ENCODE measurements around the gene TPSD1. TPM values are rescaled to one million over a fixed set of nuclear protein-coding genes. Genes with fewer than 3 reads are reported as not detected.
"Not testable (repeated sequence)": the region's sequence is repeated elsewhere in the genome, so short reads cannot be mapped to it uniquely, and the experiment has no call there.

The TPSD1 gene
- polyA plus RNA-seq, 3 donors: not detected

DNA sequence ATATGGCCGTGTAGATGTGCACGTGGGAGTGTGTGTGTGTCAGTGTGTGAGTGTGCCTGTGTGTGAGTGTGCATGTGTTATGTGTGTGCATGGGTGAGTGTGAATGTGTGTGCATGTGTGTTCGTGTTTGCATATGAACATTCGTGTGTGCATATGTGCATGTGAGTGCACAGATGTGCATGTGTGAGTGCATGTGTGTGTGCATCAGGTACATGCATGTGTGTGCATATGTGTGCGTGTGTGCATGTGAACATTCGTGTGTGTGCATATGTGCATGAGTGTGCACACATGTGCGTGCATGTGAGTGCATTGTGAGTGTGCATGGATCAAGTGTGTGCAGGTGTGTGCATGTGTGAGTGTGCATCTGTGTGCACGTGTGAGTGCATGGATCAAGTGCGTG, 17.9 kb upstream of the TPSD1 start:
- Histone ChIP-seq H3K36me3 (replicated peaks in 1 of 2; ENCODE audit: control insufficient read depth in 1 of 2, insufficient read depth in 2 of 2, low read length in 2 of 2) (no peaks in the 10 kb centered on the region), H3K4me1 (ENCODE audit: control insufficient read depth in 1 of 2, insufficient read depth in 2 of 2, low read length in 2 of 2) (no peaks in the 10 kb centered on the region), H3K4me3 (replicated peaks in 1 of 3; ENCODE audit: low read depth in 2 of 3, low read length in 3 of 3) (no peak overlapping the region), H4K20me1 (ENCODE audit: insufficient read depth, low read length) (no peaks in the 10 kb centered on the region), H3K9ac (ENCODE audit: insufficient read depth, low read length, poor library complexity, severe bottlenecking) (no peak overlapping the region), H3K27me3 (ENCODE audit: control insufficient read depth in 2 of 2, insufficient read depth in 2 of 2, low read length in 2 of 2) (no peaks in the 10 kb centered on the region), H3K4me2 (replicated peaks; ENCODE audit: extremely low read depth, low read length, poor library complexity, severe bottlenecking) (no peak overlapping the region), H3K9me3 (replicated peaks in 1 of 2; ENCODE audit: control insufficient read depth in 1 of 2, insufficient read depth in 1 of 2, low read length in 2 of 2) (no peaks in the 10 kb centered on the region), H3K27ac (ENCODE audit: low read depth in 1 of 2, low read length in 2 of 2) (no peak overlapping the region), H2AFZ (ENCODE audit: insufficient read depth, low read depth, low read length, poor library complexity, severe bottlenecking) (no peak overlapping the region), H3K79me2 (ENCODE audit: insufficient read depth, low read length) (no peaks in the 10 kb centered on the region)
- DNase-seq: no peak
- H3K27me3 Mint-ChIP-seq (ENCODE audit: low read depth in 3 of 3): peaks cover 0 to 6% (median 2%) of the 10 kb centered on the region in 3 donors
- no peaks in the 10 kb centered on the region for H3K4me1 Mint-ChIP-seq
- no peaks in the 10 kb centered on the region for H3K36me3 Mint-ChIP-seq
- no peak overlapping the region for H3K4me3 Mint-ChIP-seq
- no peak overlapping the region for H3K27ac Mint-ChIP-seq
- no peaks in the 10 kb centered on the region for H3K9me3 Mint-ChIP-seq
- WGBS (ENCODE audit: insufficient coverage): 90% methylated on average over 7 of the region's 9 CpGs
- intact Hi-C loops (cut with micrococcal nuclease): no loop called here
- TF ChIP-seq, protein P1, sequence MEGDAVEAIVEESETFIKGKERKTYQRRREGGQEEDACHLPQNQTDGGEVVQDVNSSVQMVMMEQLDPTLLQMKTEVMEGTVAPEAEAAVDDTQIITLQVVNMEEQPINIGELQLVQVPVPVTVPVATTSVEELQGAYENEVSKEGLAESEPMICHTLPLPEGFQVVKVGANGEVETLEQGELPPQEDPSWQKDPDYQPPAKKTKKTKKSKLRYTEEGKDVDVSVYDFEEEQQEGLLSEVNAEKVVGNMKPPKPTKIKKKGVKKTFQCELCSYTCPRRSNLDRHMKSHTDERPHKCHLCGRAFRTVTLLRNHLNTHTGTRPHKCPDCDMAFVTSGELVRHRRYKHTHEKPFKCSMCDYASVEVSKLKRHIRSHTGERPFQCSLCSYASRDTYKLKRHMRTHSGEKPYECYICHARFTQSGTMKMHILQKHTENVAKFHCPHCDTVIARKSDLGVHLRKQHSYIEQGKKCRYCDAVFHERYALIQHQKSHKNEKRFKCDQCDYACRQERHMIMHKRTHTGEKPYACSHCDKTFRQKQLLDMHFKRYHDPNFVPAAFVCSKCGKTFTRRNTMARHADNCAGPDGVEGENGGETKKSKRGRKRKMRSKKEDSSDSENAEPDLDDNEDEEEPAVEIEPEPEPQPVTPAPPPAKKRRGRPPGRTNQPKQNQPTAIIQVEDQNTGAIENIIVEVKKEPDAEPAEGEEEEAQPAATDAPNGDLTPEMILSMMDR (IDR thresholded peaks at IDR 0.05): no peak

- H3K4me1 Mint-ChIP-seq; H3K36me3 Mint-ChIP-seq; H3K4me3 Mint-ChIP-seq; H3K27ac Mint-ChIP-seq; H3K27ac ChIP-seq (ENCODE audit: low read depth in 1 of 2, low read length in 2 of 2); DNase-seq; H4K20me1 ChIP-seq (ENCODE audit: insufficient read depth, low read length); H3K4me2 ChIP-seq (replicated peaks; ENCODE audit: extremely low read depth, low read length, poor library complexity, severe bottlenecking); intact Hi-C loops (cut with micrococcal nuclease); H3K27me3 Mint-ChIP-seq (ENCODE audit: low read depth in 3 of 3); H3K9me3 Mint-ChIP-seq; H3K9me3 ChIP-seq (replicated peaks in 1 of 2; ENCODE audit: control insufficient read depth in 1 of 2, insufficient read depth in 1 of 2, low read length in 2 of 2); H3K27me3 ChIP-seq (ENCODE audit: control insufficient read depth in 2 of 2, insufficient read depth in 2 of 2, low read length in 2 of 2); H3K4me1 ChIP-seq (ENCODE audit: control insufficient read depth in 1 of 2, insufficient read depth in 2 of 2, low read length in 2 of 2); H3K9ac ChIP-seq (ENCODE audit: insufficient read depth, low read length, poor library complexity, severe bottlenecking); H3K79me2 ChIP-seq (ENCODE audit: insufficient read depth, low read length); H2AFZ ChIP-seq (ENCODE audit: insufficient read depth, low read depth, low read length, poor library complexity, severe bottlenecking); H3K36me3 ChIP-seq (replicated peaks in 1 of 2; ENCODE audit: control insufficient read depth in 1 of 2, insufficient read depth in 2 of 2, low read length in 2 of 2); H3K4me3 ChIP-seq (replicated peaks in 1 of 3; ENCODE audit: low read depth in 2 of 3, low read length in 3 of 3): not testable (repeated sequence)
- WGBS (ENCODE audit: insufficient coverage): 74% methylated on average over 10 of the region's 23 CpGs
Observed at GRCh38 chr16:1238909-1239308, 17.0 kb upstream of the TPSD1 start.

- not testable (repeated sequence) for H3K27me3 Mint-ChIP-seq (ENCODE audit: low read depth in 3 of 3); H3K36me3 ChIP-seq (replicated peaks in 1 of 2; ENCODE audit: control insufficient read depth in 1 of 2, insufficient read depth in 2 of 2, low read length in 2 of 2)
Observed at GRCh38 chr16:1239575-1239974, 16.3 kb upstream of the TPSD1 start.

GRCh38 chr16:1240436-1240835, 15.4 kb upstream of the TPSD1 start, which contains the start of gene TPSAB1:
TSS of gene TPSAB1 (plus strand) at chr16:1240705. CDS start at chr16:1240939, 234 bp downstream.
- peaks cover 8 to 11% of the 10 kb centered on the region in 2 donors for H3K4me1 ChIP-seq (ENCODE audit: control insufficient read depth in 1 of 2, insufficient read depth in 2 of 2, low read length in 2 of 2)
- H3K79me2 ChIP-seq (ENCODE audit: insufficient read depth, low read length); H3K27me3 Mint-ChIP-seq (ENCODE audit: low read depth in 3 of 3); H3K36me3 ChIP-seq (replicated peaks in 1 of 2; ENCODE audit: control insufficient read depth in 1 of 2, insufficient read depth in 2 of 2, low read length in 2 of 2); H3K4me3 ChIP-seq (replicated peaks in 1 of 3; ENCODE audit: low read depth in 2 of 3, low read length in 3 of 3); H3K27ac ChIP-seq (ENCODE audit: low read depth in 1 of 2, low read length in 2 of 2); H3K4me3 Mint-ChIP-seq; DNase-seq; H3K4me1 Mint-ChIP-seq; H3K9me3 Mint-ChIP-seq; H3K9me3 ChIP-seq (replicated peaks in 1 of 2; ENCODE audit: control insufficient read depth in 1 of 2, insufficient read depth in 1 of 2, low read length in 2 of 2); H3K27me3 ChIP-seq (ENCODE audit: control insufficient read depth in 2 of 2, insufficient read depth in 2 of 2, low read length in 2 of 2); intact Hi-C loops (cut with micrococcal nuclease); H4K20me1 ChIP-seq (ENCODE audit: insufficient read depth, low read length); H2AFZ ChIP-seq (ENCODE audit: insufficient read depth, low read depth, low read length, poor library complexity, severe bottlenecking); H3K36me3 Mint-ChIP-seq; H3K9ac ChIP-seq (ENCODE audit: insufficient read depth, low read length, poor library complexity, severe bottlenecking); H3K27ac Mint-ChIP-seq; H3K4me2 ChIP-seq (replicated peaks; ENCODE audit: extremely low read depth, low read length, poor library complexity, severe bottlenecking): not testable (repeated sequence)
- no CpG with 5 or more reads among the region's 12 CpGs for WGBS (ENCODE audit: insufficient coverage)

More at GRCh38 chr16:1239575-1239974, 16.3 kb upstream of the TPSD1 start:
- H3K4me2 ChIP-seq (replicated peaks; ENCODE audit: extremely low read depth, low read length, poor library complexity, severe bottlenecking); DNase-seq; H4K20me1 ChIP-seq (ENCODE audit: insufficient read depth, low read length); H3K4me1 Mint-ChIP-seq; H3K79me2 ChIP-seq (ENCODE audit: insufficient read depth, low read length); H3K27ac ChIP-seq (ENCODE audit: low read depth in 1 of 2, low read length in 2 of 2); H3K4me3 ChIP-seq (replicated peaks in 1 of 3; ENCODE audit: low read depth in 2 of 3, low read length in 3 of 3); H3K9me3 Mint-ChIP-seq; H3K27me3 ChIP-seq (ENCODE audit: control insufficient read depth in 2 of 2, insufficient read depth in 2 of 2, low read length in 2 of 2); H3K4me1 ChIP-seq (ENCODE audit: control insufficient read depth in 1 of 2, insufficient read depth in 2 of 2, low read length in 2 of 2); H2AFZ ChIP-seq (ENCODE audit: insufficient read depth, low read depth, low read length, poor library complexity, severe bottlenecking); H3K36me3 Mint-ChIP-seq; H3K9me3 ChIP-seq (replicated peaks in 1 of 2; ENCODE audit: control insufficient read depth in 1 of 2, insufficient read depth in 1 of 2, low read length in 2 of 2); H3K9ac ChIP-seq (ENCODE audit: insufficient read depth, low read length, poor library complexity, severe bottlenecking); H3K27ac Mint-ChIP-seq; H3K4me3 Mint-ChIP-seq; intact Hi-C loops (cut with micrococcal nuclease): not testable (repeated sequence)
- WGBS (ENCODE audit: insufficient coverage): 85% methylated on average over 5 of the region's 9 CpGs
